Gastrocnemius medialis (tissue), 4 donors: ENCODE results near the gene DPH2.

ENCODE experiments used
- CTCF ChIP-seq, 5 experiments: fragments of 450-650 bp in 3 of 5; fragments of 200-600 bp in 2 of 5; sonication (generic) in 2 of 5; IDR thresholded peaks in 4 of 5; conservative IDR thresholded peaks in 1 of 5; 1 replicate in 4 of 5; 2 replicates in 1 of 5; pipeline ENCODE4 v1.5.1; 2016 to 2019; ENCODE audit warnings: antibody characterized with exemption in 5 of 5, mild to moderate bottlenecking in 3 of 5, moderate library complexity in 3 of 5
- POLR2A ChIP-seq, 2 donors: fragments of 450-650 bp; IDR thresholded peaks; one replicate each; pipeline ENCODE4 v1.6.1; 2017; ENCODE audit warnings: antibody characterized with exemption in 2 of 2, mild to moderate bottlenecking in 2 of 2, moderate library complexity in 2 of 2

GRCh38 chr1:43991476-43992231 lies 21.8 kb downstream of the DPH2 start, which contains the start of gene CCDC24:
- TF ChIP-seq CTCF (IDR thresholded peaks at IDR 0.05 in 4 of 5, conservative IDR thresholded peaks at IDR 0.05 in 1 of 5) (no peak), POLR2A (IDR thresholded peaks at IDR 0.05) (peak; percentile 6 to 30)
